Measurements from ENCODE around the gene VAMP8.
"Not testable (repeated sequence)": the region's sequence is repeated elsewhere in the genome, so short reads cannot be mapped to it uniquely, and the experiment has no call there.

VAMP8 gene

GRCh38 chr2:85600951-85601770 lies 23.8 kb downstream of the VAMP8 start:
- DNase-seq: no peak

- DNase-seq: no peak
Observed at GRCh38 chr2:85601771-85602475, 24.5 kb downstream of the VAMP8 start.

- DNase-seq: peak; percentile 94
Observed at GRCh38 chr2:85602476-85603234, 25.3 kb downstream of the VAMP8 start, which contains the start of gene TMEM150A. TSS of gene TMEM150A (minus strand) at chr2:85602698. CDS start at chr2:85601948, 750 bp downstream.

GRCh38 chr2:85604133-85604444 lies 26.7 kb downstream of the VAMP8 start:
- not testable (repeated sequence) for DNase-seq

- DNase-seq: peak; percentile 24
Observed at GRCh38 chr2:85604568-85605339, 27.4 kb downstream of the VAMP8 start.

- peak; percentile 38 for DNase-seq
Observed at GRCh38 chr2:85605406-85606115, 28.2 kb downstream of the VAMP8 start.

GRCh38 chr2:85606116-85606455 lies 28.7 kb downstream of the VAMP8 start:
- DNase-seq: no peak

GRCh38 chr2:85607268-85608215 lies 30.2 kb downstream of the VAMP8 start:
- DNase-seq: no peak

- DNase-seq: no peak
Observed at GRCh38 chr2:85611217-85611704, 33.9 kb downstream of the VAMP8 start.

GRCh38 chr2:85611705-85612587 lies 34.6 kb downstream of the VAMP8 start, which contains the start of gene C2orf68:
TSS of gene C2orf68 (minus strand) at chr2:85612066. CDS start at chr2:85611984, 82 bp downstream.
- peak; percentile 95 for DNase-seq

GRCh38 chr2:85613717-85614515 lies 36.5 kb downstream of the VAMP8 start:
- DNase-seq: no peak

GRCh38 chr2:85614757-85615156 lies 37.4 kb downstream of the VAMP8 start:
- DNase-seq: not testable (repeated sequence)

GRCh38 chr2:85615413-85615728 lies 38.0 kb downstream of the VAMP8 start:
- no peak for DNase-seq

GRCh38 chr2:85617723-85618122 lies 40.3 kb downstream of the VAMP8 start:
- not testable (repeated sequence) for DNase-seq

GRCh38 chr2:85619617-85620016 lies 42.2 kb downstream of the VAMP8 start:
- no peak for DNase-seq

- no peak for DNase-seq
Observed at GRCh38 chr2:85621338-85621737, 44.0 kb downstream of the VAMP8 start.

- no peak for DNase-seq
Observed at GRCh38 chr2:85623991-85624390, 46.6 kb downstream of the VAMP8 start.

- DNase-seq: no peak
Observed at GRCh38 chr2:85628658-85629057, 51.3 kb downstream of the VAMP8 start.

- no peak for DNase-seq
Observed at GRCh38 chr2:85631316-85631715, 53.9 kb downstream of the VAMP8 start.

Measured in right forelimb (tissue), 1 donor.